Lower leg skin (tissue), 3 donors: ENCODE results near the gene ENTREP3.

Experiments used
- POLR2A ChIP-seq, 2 donors: fragments of 450-650 bp; IDR thresholded peaks; one replicate each; pipeline ENCODE4 v1.6.1; 2016 to 2017; ENCODE audit warnings: antibody characterized with exemption in 2 of 2, mild to moderate bottlenecking in 1 of 2, moderate library complexity in 1 of 2
- TF ChIP-seq, protein P1 (sequence below), 3 donors: fragments of 450-650 bp; IDR thresholded peaks; one replicate each; pipeline ENCODE4 v1.5.1; 2016; ENCODE audit warnings: antibody characterized with exemption in 3 of 3, mild to moderate bottlenecking in 3 of 3, moderate library complexity in 2 of 3

DNA sequence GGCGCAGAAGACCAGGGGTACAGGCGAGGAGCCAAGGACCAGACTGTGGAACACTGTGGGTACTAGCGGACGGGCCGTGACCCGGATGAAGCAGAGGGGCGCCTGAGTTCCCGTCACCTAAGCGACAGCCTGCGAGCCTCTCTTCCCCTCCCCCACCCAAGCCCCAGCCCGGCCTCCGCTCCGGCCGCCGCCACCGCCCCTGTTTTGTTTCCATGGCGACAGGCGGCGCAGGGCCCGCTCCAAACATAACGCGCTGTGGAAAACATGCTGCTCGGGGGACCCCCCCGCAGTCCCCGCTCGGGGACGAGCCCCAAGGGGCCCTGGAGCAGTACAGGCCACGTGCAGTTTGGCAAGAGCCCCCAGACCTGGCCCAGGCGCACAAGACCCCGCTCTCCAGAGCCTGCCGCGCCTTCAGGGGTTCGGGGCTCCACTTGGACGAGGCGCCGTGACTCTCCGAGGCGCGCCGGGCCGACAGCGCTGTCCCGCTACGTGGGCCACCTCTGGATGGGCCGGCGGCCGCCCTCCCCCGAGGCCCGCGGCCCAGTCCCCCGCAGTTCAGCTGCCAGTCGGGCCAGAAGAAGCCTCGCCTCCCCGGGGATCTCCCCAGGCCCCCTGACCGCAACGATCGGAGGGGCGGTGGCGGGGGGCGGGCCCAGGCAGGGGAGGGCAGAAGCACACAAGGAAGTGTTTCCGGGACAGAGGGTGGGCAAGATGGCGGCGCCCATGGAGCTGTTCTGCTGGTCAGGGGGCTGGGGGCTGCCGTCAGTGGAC lies 46.6 kb downstream of the ENTREP3 start, which contains the start of gene MTX1:
- no peak for TF ChIP-seq POLR2A (IDR thresholded peaks at IDR 0.05)
- TF ChIP-seq, protein P1, sequence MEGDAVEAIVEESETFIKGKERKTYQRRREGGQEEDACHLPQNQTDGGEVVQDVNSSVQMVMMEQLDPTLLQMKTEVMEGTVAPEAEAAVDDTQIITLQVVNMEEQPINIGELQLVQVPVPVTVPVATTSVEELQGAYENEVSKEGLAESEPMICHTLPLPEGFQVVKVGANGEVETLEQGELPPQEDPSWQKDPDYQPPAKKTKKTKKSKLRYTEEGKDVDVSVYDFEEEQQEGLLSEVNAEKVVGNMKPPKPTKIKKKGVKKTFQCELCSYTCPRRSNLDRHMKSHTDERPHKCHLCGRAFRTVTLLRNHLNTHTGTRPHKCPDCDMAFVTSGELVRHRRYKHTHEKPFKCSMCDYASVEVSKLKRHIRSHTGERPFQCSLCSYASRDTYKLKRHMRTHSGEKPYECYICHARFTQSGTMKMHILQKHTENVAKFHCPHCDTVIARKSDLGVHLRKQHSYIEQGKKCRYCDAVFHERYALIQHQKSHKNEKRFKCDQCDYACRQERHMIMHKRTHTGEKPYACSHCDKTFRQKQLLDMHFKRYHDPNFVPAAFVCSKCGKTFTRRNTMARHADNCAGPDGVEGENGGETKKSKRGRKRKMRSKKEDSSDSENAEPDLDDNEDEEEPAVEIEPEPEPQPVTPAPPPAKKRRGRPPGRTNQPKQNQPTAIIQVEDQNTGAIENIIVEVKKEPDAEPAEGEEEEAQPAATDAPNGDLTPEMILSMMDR (IDR thresholded peaks at IDR 0.05), result no peak
